Right lobe of liver (tissue), 4 donors: Measurements from ENCODE around the gene SLC9A5.

Source experiments
- CTCF ChIP-seq, 4 donors: fragments of 200-600 bp in 3 of 4; fragments of 450-650 bp in 1 of 4; IDR thresholded peaks; one replicate each; pipeline versions ENCODE4 v1.5.1 to v1.8.0; 2016 to 2022; ENCODE audit warnings: antibody characterized with exemption in 4 of 4, mild to moderate bottlenecking in 2 of 4
- POLR2A ChIP-seq: fragments of 450-650 bp; IDR thresholded peaks from one replicate; pipeline ENCODE4 v1.6.1; 2017; ENCODE audit warnings: antibody characterized with exemption, mild to moderate bottlenecking
- donor health status: DM: no; HTN: no; CAD: no.
- donor health status: DM: no; HTN: no; CAD: no.
- donor health status: DM: no; HTN: yes; CAD: no.

- TF ChIP-seq CTCF (IDR thresholded peaks at IDR 0.05) (no peak), POLR2A (no peak)
Measured at GRCh38 chr16:67304020-67304419, 55.2 kb downstream of the SLC9A5 start.
